Karpas-422 (cell line): ENCODE measurements around the gene MFRP. TPM values are rescaled to one million over a fixed set of nuclear protein-coding genes. Genes with fewer than 3 reads are reported as not detected.

Experiments used
- DNase-seq: peaks from one replicate; pipeline ENCODE4 v3.0.0-alpha.2; 2015
- H2AFZ ChIP-seq: fragments of 200-600 bp; sonication (generic); 2 replicates; pipeline ENCODE4 v1.6.1; 2014; ENCODE audit warnings: antibody characterized with exemption, low read length, mixed read lengths
- H3K27ac ChIP-seq: fragments of 200-600 bp; sonication (generic); 2 replicates; pipeline ENCODE4 v1.5.1; 2014; ENCODE audit warnings: mild to moderate bottlenecking, low read length, moderate library complexity
- H3K27me3 ChIP-seq: fragments of 200-600 bp; sonication (generic); 2 replicates; pipeline ENCODE4 v1.6.1; 2014; ENCODE audit warnings: low read length, mixed read lengths
- H3K36me3 ChIP-seq: fragments of 200-600 bp; sonication (generic); 2 replicates; pipeline ENCODE4 v1.6.1; 2014; ENCODE audit warnings: low read length, mixed read lengths; ENCODE audit not compliant: insufficient read depth
- H3K4me1 ChIP-seq: fragments of 200-600 bp; sonication (generic); 2 replicates; pipeline ENCODE4 v1.6.1; 2014; ENCODE audit warnings: mild to moderate bottlenecking, low read length, mixed read lengths
- H3K4me2 ChIP-seq: fragments of 200-600 bp; sonication (generic); 2 replicates; pipeline ENCODE4 v1.6.1; 2014; ENCODE audit warnings: low read length, low read depth, mild to moderate bottlenecking; ENCODE audit not compliant: poor library complexity, severe bottlenecking
- H3K4me3 ChIP-seq: fragments of 200-600 bp; sonication (generic); 2 replicates; pipeline ENCODE4 v1.5.1; 2014; ENCODE audit warnings: mild to moderate bottlenecking, antibody characterized with exemption, low read length, mixed read lengths
- H3K79me2 ChIP-seq: fragments of 200-600 bp; sonication (generic); 2 replicates; pipeline ENCODE4 v1.6.1; 2014; ENCODE audit warnings: mild to moderate bottlenecking, low read length, mixed read lengths
- H3K9ac ChIP-seq: fragments of 200-600 bp; sonication (generic); 2 replicates; pipeline ENCODE4 v1.6.0; 2014; ENCODE audit warnings: low read length
- H3K9me2 ChIP-seq: fragments of 200-600 bp; sonication (generic), shearing (Covaris generic); replicated peaks from 2 replicates; pipeline ENCODE4 v1.6.0; 2014; ENCODE audit warnings: mild to moderate bottlenecking, low read length, moderate library complexity; ENCODE audit not compliant: insufficient read depth
- H3K9me3 ChIP-seq: fragments of 300-700, 200-600 bp; sonication (generic); 2 replicates; pipeline ENCODE4 v1.6.1; 2014; ENCODE audit warnings: low read length, mixed read lengths
- H4K20me1 ChIP-seq: fragments of 200-600 bp; sonication (generic); 2 replicates; pipeline ENCODE4 v1.6.1; 2014; ENCODE audit warnings: mild to moderate bottlenecking, antibody characterized with exemption, low read length, low read depth; ENCODE audit not compliant: insufficient read depth
- total RNA-seq: library from RNA; depleted of rRNA; stranded (reverse); fragments of >200 nt; shearing (Covaris generic); gene quantifications from 2 replicates; pipeline ENCODE4 v1.2.3, GENCODE V29; 2014; ENCODE audit warnings: low replicate concordance

Gene MFRP
- total RNA-seq, 1 experiment from 2014 or later, result not detected

DNA sequence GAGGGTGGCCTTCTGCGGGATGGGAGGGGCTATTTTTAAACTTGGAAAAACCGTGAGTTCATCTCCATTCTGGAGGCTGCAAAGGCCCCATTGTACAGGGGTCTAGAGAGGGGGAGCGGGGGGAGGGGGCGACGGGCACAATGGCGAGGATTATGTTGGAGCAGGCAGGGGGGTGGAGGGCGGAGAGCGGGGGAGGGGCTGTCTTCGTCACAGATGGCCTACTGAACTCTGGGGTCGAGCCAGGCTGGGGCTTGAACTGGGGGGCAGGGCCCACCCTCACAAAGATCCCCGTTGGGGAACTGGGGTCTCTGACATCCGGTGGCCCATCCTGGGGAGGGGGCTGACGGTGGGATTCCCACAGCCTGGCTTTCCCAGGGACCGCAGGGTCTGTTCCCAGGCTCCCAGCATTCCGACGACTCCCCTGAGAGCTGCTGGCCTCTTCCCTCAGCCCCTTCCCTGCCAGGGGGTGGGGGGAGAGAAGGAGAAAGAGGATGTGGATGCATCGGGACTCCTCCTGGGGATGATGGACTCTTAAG lies 26.2 kb downstream of the MFRP start:
- Histone ChIP-seq H3K9ac (peak overlapping the region; percentile 78), H3K4me1 (peaks cover 69% of the 10 kb centered on the region), H3K27me3 (no peaks in the 10 kb centered on the region), H3K9me2 (no peaks in the 10 kb centered on the region), H3K27ac (no peak overlapping the region), H3K4me2 (peak overlapping the region; percentile 85), H3K4me3 (peak overlapping the region; percentile 69; the same call in 1 of the 2 replicates), H3K36me3 (no peaks in the 10 kb centered on the region), H4K20me1 (no peaks in the 10 kb centered on the region), H3K9me3 (no peaks in the 10 kb centered on the region), H2AFZ (no peak overlapping the region), H3K79me2 (no peaks in the 10 kb centered on the region)
- no peak for DNase-seq

DNA sequence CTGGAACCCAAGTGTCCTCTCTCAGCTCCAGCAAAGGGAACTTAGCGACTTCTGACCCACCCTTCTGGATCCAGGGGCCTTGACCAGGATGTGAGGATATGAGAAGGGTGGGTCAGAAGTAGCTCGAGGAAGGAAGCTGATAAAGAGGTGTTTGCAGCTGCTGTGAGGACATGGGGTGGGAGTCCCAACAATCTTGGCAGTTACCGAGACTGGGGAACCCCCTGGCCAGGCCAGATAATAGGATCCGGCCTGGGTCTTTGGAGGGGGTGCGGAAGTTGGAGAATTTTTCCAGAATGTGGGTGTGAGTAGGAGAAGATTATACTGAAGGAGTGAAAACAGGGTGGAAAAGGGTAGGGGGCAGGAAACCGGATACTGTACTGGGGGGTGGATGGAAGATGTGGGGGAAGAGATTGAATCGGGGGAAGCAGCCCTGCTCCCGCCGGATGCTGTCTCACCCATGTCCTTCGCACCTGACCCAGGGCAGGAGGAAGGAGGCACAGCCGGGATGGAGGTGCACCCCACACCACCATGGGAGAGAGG lies 26.7 kb downstream of the MFRP start:
- Histone ChIP-seq H3K27ac (no peak overlapping the region), H3K27me3 (no peaks in the 10 kb centered on the region), H3K4me2 (no peak overlapping the region), H3K4me3 (no peak overlapping the region), H3K4me1 (peaks cover 74% of the 10 kb centered on the region), H3K9ac (no peak overlapping the region), H3K9me3 (no peaks in the 10 kb centered on the region), H3K9me2 (no peaks in the 10 kb centered on the region), H3K79me2 (no peaks in the 10 kb centered on the region), H2AFZ (no peak overlapping the region), H3K36me3 (no peaks in the 10 kb centered on the region), H4K20me1 (no peaks in the 10 kb centered on the region)
- no peak for DNase-seq

DNA sequence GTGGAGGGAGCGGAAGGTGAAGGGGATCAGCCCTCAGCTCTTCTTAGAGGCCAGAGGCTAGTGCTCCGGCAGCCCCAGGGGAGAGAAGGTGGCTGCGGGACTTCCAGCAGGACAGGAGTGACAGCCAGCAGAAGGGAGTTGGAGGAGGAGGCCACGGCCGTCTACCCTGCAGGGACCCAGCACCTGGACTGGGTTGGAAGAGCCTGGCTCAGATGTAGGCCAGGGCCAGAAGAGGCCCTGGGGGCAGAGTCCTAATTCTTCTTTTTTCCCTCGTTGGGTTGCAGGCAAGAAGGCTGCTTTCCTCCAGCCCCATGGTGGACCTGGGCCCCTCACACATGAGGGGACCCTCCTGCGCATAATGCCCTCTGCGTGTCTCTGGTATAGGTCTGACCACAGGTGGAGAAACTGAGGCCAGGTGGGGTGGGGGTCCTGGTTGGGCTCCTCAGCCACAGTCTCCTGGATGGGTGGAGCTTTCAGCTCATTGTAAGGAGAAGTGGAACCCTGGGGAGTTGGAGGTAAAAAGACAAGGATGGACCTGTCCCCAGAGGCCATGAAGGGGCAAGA lies 27.3 kb downstream of the MFRP start:
- Histone ChIP-seq H3K27ac (no peak overlapping the region), H3K36me3 (no peaks in the 10 kb centered on the region), H3K4me2 (no peak overlapping the region), H3K4me1 (peaks cover 71% of the 10 kb centered on the region), H4K20me1 (no peaks in the 10 kb centered on the region), H2AFZ (no peak overlapping the region), H3K9ac (no peak overlapping the region), H3K79me2 (no peaks in the 10 kb centered on the region), H3K9me3 (no peaks in the 10 kb centered on the region), H3K27me3 (no peaks in the 10 kb centered on the region), H3K4me3 (no peak overlapping the region), H3K9me2 (no peaks in the 10 kb centered on the region)
- no peak for DNase-seq

DNA sequence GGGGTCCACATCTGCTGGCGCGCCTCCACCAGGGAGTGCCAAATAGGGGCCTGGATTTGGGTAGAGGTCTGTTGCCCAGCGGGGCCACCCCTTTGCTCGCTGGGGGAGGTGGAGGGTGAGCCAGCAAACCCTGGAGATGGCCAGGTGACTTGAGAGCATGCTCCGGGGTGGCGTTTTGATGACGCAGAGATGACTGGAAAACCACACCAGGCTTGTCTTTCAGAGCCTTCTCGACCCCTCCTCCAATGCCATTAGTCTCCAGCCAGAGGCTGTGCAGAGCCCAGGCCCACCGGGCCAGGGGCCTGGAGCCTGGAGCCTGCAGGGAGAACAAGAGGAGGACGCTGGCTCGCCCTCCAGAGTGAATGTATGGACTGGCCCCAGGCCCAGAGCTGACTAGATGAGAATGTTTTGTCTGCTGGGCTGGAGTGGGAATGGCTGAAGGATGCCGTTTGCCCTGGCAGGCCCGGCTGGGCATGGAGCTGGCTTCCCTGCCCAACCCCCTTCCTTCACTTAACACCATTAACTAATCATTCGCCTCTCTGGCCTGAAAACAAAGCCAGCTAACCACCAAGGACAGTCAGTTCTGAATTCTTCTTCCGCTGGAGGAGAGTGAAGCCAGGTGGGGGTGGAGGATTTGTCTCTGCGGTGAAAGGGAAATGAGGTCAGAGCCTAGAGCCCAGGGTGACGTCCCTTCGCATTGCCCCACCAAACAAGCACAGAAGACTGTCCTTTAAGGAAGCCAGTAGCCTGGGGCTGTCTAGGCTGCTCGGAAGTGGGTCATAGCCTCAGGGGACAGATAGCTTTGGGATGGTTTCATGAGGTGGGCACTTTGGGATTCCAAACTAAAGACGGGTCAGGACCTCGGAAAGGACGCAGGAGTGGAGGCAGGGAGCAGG lies 28.0 kb downstream of the MFRP start:
- H3K36me3 ChIP-seq, result no peaks in the 10 kb centered on the region
- no peaks in the 10 kb centered on the region for H3K79me2 ChIP-seq
- H3K27me3 ChIP-seq, result no peaks in the 10 kb centered on the region
- no peaks in the 10 kb centered on the region for H4K20me1 ChIP-seq
- peak; percentile 65 for DNase-seq
- H2AFZ ChIP-seq, result no peak overlapping the region
- H3K4me2 ChIP-seq, result no peak overlapping the region
- H3K9me3 ChIP-seq, result no peaks in the 10 kb centered on the region
- no peak overlapping the region for H3K4me3 ChIP-seq
- H3K27ac ChIP-seq, result no peak overlapping the region
- no peaks in the 10 kb centered on the region for H3K9me2 ChIP-seq
- H3K9ac ChIP-seq, result no peak overlapping the region
- H3K4me1 ChIP-seq, result peaks cover 65% of the 10 kb centered on the region

DNA sequence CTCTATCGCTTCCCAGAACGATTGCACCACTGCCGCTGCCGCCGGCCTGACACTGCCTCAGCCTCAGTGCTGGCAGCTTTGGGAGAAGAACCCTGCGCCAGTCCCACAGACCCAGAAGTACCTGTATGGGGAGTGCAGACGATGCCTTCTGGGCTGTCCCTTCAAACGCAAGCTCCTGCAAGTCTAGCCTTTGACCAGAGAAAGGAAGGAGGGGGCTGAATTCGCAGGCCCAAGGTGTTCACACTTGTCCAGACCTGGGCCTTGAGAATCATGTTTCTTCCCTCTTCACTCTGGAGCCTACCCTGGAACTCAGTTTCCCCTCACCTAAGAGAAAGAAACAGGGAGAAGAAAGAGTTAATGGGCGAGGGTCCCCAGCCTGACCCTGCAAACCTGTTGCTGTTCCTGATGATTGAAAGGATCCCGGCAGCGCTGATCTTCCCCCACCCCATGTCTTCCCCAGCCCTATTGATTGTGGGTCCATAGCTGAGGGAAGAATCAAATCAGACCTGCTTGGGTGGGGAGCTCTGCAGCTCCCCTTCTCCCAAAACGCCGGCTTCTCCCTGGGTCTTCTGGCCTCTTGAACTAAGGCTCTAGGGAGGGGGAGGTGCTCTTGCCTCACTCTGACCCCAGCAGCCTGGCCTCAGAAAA lies 28.8 kb downstream of the MFRP start:
- DNase-seq, result no peak
- H3K79me2 ChIP-seq, result no peaks in the 10 kb centered on the region
- no peak overlapping the region for H3K27ac ChIP-seq
- no peaks in the 10 kb centered on the region for H3K36me3 ChIP-seq
- no peak overlapping the region; the same call in 1 of the 2 replicates for H3K4me3 ChIP-seq
- H3K9me3 ChIP-seq, result no peaks in the 10 kb centered on the region
- H2AFZ ChIP-seq, result no peak overlapping the region
- no peaks in the 10 kb centered on the region for H4K20me1 ChIP-seq
- H3K9me2 ChIP-seq, result no peaks in the 10 kb centered on the region
- no peak overlapping the region for H3K4me2 ChIP-seq
- peaks cover 65% of the 10 kb centered on the region for H3K4me1 ChIP-seq
- H3K27me3 ChIP-seq, result no peaks in the 10 kb centered on the region
- no peak overlapping the region for H3K9ac ChIP-seq

GRCh38 chr11:119316729-119317591 lies 29.5 kb downstream of the MFRP start, which contains the start of gene MCAM:
Gene MCAM, minus strand, starts transcription at chr11:119317130. Its CDS starts 29 bp downstream, at chr11:119317101.
- Histone ChIP-seq H3K4me2 (peak within 1 kb of the TSS; percentile 78), H3K79me2 (no peaks in the 10 kb centered on the region), H3K9me2 (no peaks in the 10 kb centered on the region), H3K4me3 (peak within 1 kb of the TSS; percentile 65), H3K9me3 (no peaks in the 10 kb centered on the region), H2AFZ (no peak within 1 kb of the TSS; the same call in 1 of the 2 replicates), H3K9ac (peak within 1 kb of the TSS; percentile 54), H3K27me3 (no peaks in the 10 kb centered on the region), H4K20me1 (no peaks in the 10 kb centered on the region), H3K4me1 (peaks cover 59% of the 10 kb centered on the region), H3K27ac (no peak within 1 kb of the TSS), H3K36me3 (no peaks in the 10 kb centered on the region)
- DNase-seq, result peak; percentile 41

GRCh38 chr11:119316016-119316728 lies 30.3 kb downstream of the MFRP start:
- H3K36me3 ChIP-seq, result no peaks in the 10 kb centered on the region
- no peaks in the 10 kb centered on the region for H3K27me3 ChIP-seq
- no peak overlapping the region; the same call in 1 of the 2 replicates for H2AFZ ChIP-seq
- peak overlapping the region; percentile 54 for H3K9ac ChIP-seq
- H3K4me2 ChIP-seq, result peak overlapping the region; percentile 78
- H3K9me2 ChIP-seq, result no peaks in the 10 kb centered on the region
- H3K79me2 ChIP-seq, result no peaks in the 10 kb centered on the region
- H3K4me1 ChIP-seq, result peaks cover 51% of the 10 kb centered on the region
- no peaks in the 10 kb centered on the region for H3K9me3 ChIP-seq
- DNase-seq, result peak; percentile 41
- peak overlapping the region; percentile 65 for H3K4me3 ChIP-seq
- no peaks in the 10 kb centered on the region for H4K20me1 ChIP-seq
- no peak overlapping the region for H3K27ac ChIP-seq
